NB4 (cell line): ENCODE results near the gene CHD8.
A peak's percentile ranks its signal among the peaks of the same experiment; 100 is the strongest.

Source experiments
- DNase-seq: peaks from one replicate; pipeline ENCODE4 v3.0.0; 2010; ENCODE audit warnings: low read depth
- H3K4me3 ChIP-seq: one replicate; pipeline ENCODE4 v1.5.1; 2011; ENCODE audit warnings: mild to moderate bottlenecking, low read depth, low read length, moderate library complexity
- CTCF ChIP-seq: IDR thresholded peaks from one replicate; pipeline ENCODE4 v1.5.1; 2012; ENCODE audit warnings: low read depth, low read length
- MAX ChIP-seq: IDR thresholded peaks from 2 replicates; pipeline ENCODE4 v1.6.1; 2011; ENCODE audit warnings: low read depth, low read length
- MYC ChIP-seq: IDR thresholded peaks from 2 replicates; pipeline ENCODE4 v1.6.1; 2011; ENCODE audit warnings: low read depth, low read length
- POLR2A ChIP-seq: IDR thresholded peaks from 2 replicates; pipeline ENCODE4 v1.6.1; 2011; ENCODE audit warnings: mild to moderate bottlenecking; ENCODE audit not compliant: insufficient read length; ENCODE audit errors: extremely low read depth

The CHD8 gene

GRCh38 chr14:21440859-21441258 lies 15.1 kb downstream of the CHD8 start:
- H3K4me3 ChIP-seq: no peak overlapping the region
- no peak for TF ChIP-seq MAX
- TF ChIP-seq CTCF: no peak
- TF ChIP-seq MYC: no peak
- TF ChIP-seq POLR2A: no peak
- DNase-seq: peak; percentile 50

- TF ChIP-seq MYC: no peak
- peak; percentile 48 for TF ChIP-seq MAX
- TF ChIP-seq CTCF: no peak
- no peak for TF ChIP-seq POLR2A
- H3K4me3 ChIP-seq: peak overlapping the region; percentile 84
- DNase-seq: peak; percentile 98
These were observed 18.6 kb downstream of the CHD8 start for GRCh38 chr14:21437063-21437901.

- no peak for TF ChIP-seq MYC
- TF ChIP-seq CTCF: no peak
- TF ChIP-seq POLR2A: no peak
- TF ChIP-seq MAX: no peak
- H3K4me3 ChIP-seq: peak overlapping the region; percentile 84
- DNase-seq: no peak
These were observed 19.3 kb downstream of the CHD8 start for GRCh38 chr14:21436567-21437062.

GRCh38 chr14:21431126-21431525 lies 24.8 kb downstream of the CHD8 start:
- H3K4me3 ChIP-seq: no peak overlapping the region
- no peak for DNase-seq
- TF ChIP-seq CTCF: no peak
- TF ChIP-seq MAX: no peak
- TF ChIP-seq POLR2A: no peak
- no peak for TF ChIP-seq MYC

- no peak for TF ChIP-seq POLR2A
- TF ChIP-seq MYC: no peak
- TF ChIP-seq CTCF: no peak
- TF ChIP-seq MAX: no peak
- no peak for DNase-seq
These were observed 27.0 kb downstream of the CHD8 start for GRCh38 chr14:21428930-21429329.

GRCh38 chr14:21426692-21427091 lies 29.2 kb downstream of the CHD8 start:
- no peak for DNase-seq
- no peak overlapping the region for H3K4me3 ChIP-seq
- no peak for TF ChIP-seq MYC
- no peak for TF ChIP-seq POLR2A
- no peak for TF ChIP-seq CTCF
- no peak for TF ChIP-seq MAX

More at GRCh38 chr14:21428930-21429329, 27.0 kb downstream of the CHD8 start:
- H3K4me3 ChIP-seq: no peak overlapping the region
